NCI-H526 treated with DMSO at 0.1 percent for 48 hours (cell line): Measurements from ENCODE around the gene ASAP3.
"Not testable (repeated sequence)": the region's sequence is repeated elsewhere in the genome, so short reads cannot be mapped to it uniquely, and the experiment has no call there.

Experiments
- DNase-seq: peaks from one replicate; lab custom pipeline; 2025; lab: John Stamatoyannopoulos, UW

ASAP3 gene

GRCh38 chr1:23514111-23514679, 30.2 kb upstream of the ASAP3 start:
- DNase-seq: no peak

GRCh38 chr1:23509896-23510295, 25.9 kb upstream of the ASAP3 start:
- no peak for DNase-seq

- no peak for DNase-seq
Observed at GRCh38 chr1:23506376-23507107, 22.6 kb upstream of the ASAP3 start.

GRCh38 chr1:23505851-23506250, 21.9 kb upstream of the ASAP3 start:
- no peak for DNase-seq

- DNase-seq: not testable (repeated sequence)
Observed at GRCh38 chr1:23504156-23504555, 20.2 kb upstream of the ASAP3 start.

- no peak for DNase-seq
Observed at GRCh38 chr1:23502951-23503350, 19.0 kb upstream of the ASAP3 start.

GRCh38 chr1:23500466-23500865, 16.5 kb upstream of the ASAP3 start:
- DNase-seq: no peak

GRCh38 chr1:23497777-23498439, 13.9 kb upstream of the ASAP3 start:
- no peak for DNase-seq

- no peak for DNase-seq
Observed at GRCh38 chr1:23496490-23497181, 12.7 kb upstream of the ASAP3 start.

GRCh38 chr1:23494836-23495235, 10.9 kb upstream of the ASAP3 start:
- DNase-seq: not testable (repeated sequence)

GRCh38 chr1:23492776-23493175, 8.8 kb upstream of the ASAP3 start:
- not testable (repeated sequence) for DNase-seq

- no peak for DNase-seq
Observed at GRCh38 chr1:23492132-23492720, 8.2 kb upstream of the ASAP3 start.

GRCh38 chr1:23489842-23490241, 5.9 kb upstream of the ASAP3 start:
- no peak for DNase-seq

GRCh38 chr1:23485002-23485332, 988 bp upstream of the ASAP3 start:
- DNase-seq: no peak

- peak; percentile 49 for DNase-seq
Observed at GRCh38 chr1:23484253-23485001, 448 bp upstream of the ASAP3 start.

GRCh38 chr1:23481904-23482303, 2.1 kb downstream of the ASAP3 start:
- DNase-seq: no peak

- DNase-seq: no peak
Observed at GRCh38 chr1:23481026-23481597, 2.9 kb downstream of the ASAP3 start.

GRCh38 chr1:23480187-23481025, 3.6 kb downstream of the ASAP3 start:
- DNase-seq: no peak

- DNase-seq: no peak
Observed at GRCh38 chr1:23479666-23479941, 4.4 kb downstream of the ASAP3 start.

- no peak for DNase-seq
Observed at GRCh38 chr1:23478896-23479665, 4.9 kb downstream of the ASAP3 start.
